NCI-H1436 treated with DMSO at 0.1 percent for 48 hours (cell line): ENCODE results near the gene SLC45A2.
"Not testable (repeated sequence)": the region's sequence is repeated elsewhere in the genome, so short reads cannot be mapped to it uniquely, and the experiment has no call there.

Experiments used
- DNase-seq: peaks from one replicate; lab custom pipeline; 2025; lab: John Stamatoyannopoulos, UW

The SLC45A2 gene

DNA sequence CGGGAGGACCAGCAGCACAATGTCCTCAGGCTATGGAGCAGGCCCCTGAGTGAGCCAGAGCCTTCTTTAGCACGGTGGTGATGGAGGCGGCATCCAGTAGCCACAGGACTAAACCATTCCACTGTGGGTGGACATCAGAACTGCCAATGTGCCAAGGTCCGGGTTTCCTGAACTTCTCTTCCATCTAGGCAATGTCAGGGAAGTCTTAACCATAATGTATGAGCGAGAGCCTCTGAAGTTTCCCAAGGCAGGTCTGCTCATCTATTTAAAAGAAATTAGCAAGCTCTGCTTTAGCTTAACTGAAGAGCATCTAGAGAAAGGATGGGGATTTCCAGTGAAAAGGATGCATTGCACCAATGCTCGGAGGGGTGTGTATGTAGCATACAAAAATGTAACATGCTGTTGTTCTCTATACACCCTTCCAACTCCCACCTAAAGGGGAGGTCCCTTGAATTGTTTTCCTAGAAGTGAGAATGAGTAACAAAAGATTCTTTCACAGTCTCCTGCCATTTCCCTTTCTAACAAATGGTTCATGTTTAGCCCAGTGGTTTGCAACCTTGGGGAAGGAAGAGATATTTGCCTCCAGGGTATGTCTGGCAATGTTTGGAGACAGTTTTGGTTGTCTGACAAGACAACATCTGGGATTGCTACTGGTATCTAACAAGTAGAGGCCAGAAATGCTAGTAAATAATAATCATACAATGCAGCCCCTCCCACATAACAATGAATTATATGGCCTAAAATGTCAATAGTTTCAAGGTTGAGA lies 54.4 kb downstream of the SLC45A2 start:
- DNase-seq, result no peak

DNA sequence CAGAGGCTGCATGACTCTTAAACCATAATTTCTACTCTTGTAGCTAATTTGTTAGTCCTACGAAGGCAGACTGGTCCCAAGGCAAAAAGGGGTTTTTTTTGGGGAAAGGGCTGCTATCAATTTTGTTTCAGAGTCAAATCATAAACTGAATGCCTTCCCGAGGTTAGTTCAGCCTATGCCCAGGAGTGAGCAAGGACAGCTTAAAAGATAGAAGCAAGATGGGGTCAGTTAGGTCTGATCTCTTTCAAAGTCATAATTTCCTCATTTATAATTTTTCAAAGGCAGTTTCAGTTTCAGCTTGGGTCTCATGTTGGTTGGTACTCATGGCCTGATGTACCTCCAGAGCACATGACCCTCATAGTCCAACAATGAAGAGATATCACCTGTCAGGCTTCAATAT lies 56.2 kb downstream of the SLC45A2 start:
- no peak for DNase-seq

DNA sequence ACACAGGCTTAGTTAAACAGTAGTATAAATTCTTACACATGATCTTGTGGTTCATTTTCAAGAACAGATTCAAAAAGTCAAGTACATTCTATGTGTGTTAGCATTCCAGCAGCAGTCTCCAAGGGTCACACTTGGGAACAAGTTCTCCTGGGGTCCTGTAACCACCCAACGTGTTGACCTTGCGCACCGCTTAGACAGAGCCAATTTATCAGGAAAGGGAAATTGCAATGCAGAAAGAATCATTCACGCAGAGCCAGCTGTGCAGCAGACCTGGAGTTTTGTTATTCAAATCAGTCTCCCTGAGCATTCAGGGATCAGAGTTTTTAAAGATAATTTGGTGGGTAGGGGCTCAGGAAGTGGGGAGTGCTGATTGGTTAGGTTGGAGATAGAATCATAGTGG lies 56.8 kb downstream of the SLC45A2 start:
- DNase-seq, result no peak

DNA sequence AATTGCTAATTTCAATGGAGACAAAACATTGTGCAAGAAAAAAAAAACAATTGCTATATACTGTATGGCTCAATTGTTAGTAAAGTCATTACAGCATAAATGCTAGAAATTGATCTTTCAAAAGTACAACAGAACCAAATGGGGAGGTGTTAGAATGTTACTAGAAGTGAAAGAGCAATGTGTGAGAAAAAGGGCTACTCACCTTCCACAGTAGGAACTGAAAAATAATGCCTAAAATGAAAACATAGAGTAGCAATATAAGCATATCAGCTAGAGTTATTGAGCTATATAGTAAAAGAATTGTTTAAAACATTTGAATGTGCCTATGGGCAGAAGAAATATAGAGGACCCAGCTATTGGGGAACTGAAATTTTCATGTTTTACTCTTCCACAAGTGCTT lies 59.2 kb downstream of the SLC45A2 start:
- no peak for DNase-seq

DNA sequence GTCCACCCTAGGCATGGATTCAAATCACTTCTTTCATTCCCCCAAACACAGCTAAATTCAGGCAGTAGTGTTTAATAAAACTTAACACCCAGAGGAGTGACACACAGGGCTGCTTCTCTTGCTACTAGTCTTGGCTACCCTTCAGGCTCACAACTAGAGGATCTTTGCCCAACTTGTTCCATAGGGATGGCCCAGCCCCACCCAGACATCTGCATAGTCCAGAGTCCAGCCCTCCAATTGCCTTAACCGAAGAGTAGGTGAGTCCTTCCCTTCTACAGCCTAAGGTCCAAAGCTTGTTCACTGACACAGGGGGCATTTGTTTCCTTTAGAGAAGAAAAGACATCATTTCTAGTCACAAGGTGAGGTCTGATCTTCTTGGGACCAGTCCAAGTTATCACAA lies 63.5 kb downstream of the SLC45A2 start:
- no peak for DNase-seq

DNA sequence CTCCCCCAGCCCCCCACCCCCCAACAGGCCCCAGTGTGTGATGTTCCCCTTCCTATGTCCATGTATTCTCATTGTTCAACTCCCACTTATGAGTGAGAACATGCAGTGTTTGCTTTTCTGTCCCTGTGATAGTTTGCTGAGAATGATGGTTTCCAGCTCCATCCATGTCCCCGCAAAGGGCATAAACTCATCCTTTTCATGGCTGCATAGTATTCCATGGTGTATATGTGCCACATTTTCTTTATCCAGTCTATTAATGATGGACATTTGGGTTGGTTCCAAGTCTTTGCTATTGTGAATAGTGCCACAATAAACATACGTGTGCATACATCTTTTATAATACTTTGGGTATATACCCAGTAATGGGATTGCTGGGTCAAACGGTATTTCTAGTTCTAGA lies 69.6 kb downstream of the SLC45A2 start:
- not testable (repeated sequence) for DNase-seq

DNA sequence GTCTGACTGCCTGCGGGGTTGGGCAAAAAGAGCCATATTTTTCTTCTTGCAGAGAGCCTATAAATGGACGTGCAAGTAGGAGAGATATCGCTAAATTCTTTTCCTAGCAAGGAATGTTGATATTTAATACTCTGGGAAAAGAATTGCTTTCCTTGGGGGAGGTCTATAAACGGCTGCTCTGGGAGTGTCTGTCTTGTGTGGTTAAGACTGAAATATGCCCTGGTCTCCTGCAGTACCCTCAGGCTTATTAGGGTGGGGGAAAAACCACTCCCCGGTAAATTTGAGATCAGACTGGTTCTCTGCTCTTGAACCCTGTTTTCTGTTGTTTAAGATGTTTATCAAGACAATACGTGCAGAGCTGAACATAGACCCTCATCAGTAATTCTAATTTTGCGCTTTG lies 78.2 kb downstream of the SLC45A2 start:
- DNase-seq, result not testable (repeated sequence)

DNA sequence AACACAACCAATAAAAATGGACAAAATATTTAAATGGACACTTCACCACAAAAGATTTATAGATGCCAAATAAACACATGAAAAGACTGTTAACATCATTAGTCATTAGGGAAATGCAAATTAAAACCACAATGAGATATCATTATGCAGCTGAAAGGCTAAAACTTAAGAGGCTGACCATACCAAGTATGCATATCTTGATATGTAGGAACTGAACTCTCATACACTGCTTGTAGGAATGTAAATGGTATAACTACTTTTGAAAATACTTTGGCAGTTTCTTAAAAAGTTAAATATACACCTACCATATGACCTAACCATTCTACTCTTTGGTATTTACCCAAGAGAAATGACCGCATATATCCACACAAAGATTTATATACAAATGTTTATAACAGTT lies 79.1 kb downstream of the SLC45A2 start:
- DNase-seq, result no peak

DNA sequence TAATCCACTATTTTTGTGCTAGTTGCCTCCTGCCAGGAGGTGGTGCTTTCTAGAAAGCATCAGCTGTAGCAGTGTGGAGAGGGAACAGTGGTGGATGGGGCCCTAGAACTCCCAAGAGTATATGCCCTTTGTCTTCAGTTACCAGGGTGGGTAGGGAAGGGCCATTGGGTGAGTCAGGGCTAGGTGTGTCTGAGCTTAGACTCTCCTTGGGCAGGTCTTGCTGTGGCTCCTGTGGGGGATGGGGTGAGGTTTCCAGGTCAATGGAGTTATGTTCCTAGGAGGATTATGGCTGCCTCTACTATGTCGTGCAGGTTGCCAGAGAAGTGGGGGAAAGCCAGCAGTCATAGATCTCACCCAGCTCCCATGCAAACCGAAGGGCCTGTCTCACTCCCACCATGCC lies 81.4 kb downstream of the SLC45A2 start:
- DNase-seq, result no peak

DNA sequence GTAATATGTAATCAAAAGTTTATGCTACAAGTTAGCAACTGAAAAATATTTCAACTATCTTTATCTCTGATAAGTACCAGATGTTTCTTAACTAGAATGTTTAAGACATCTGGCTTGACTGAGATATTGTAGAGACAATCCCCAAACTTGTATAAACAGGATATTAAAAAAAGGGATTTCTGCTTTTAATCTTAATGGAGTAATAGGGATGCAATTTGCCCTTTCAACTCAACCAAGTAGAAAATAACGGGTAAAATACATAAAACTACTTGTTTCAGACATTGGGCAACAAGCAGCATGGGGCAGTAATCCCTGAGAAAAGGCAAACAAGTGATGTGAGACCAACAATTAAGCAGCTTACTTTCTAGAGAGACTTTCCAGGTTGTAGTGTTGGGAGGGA lies 83.3 kb downstream of the SLC45A2 start:
- no peak for DNase-seq
